GM03348 (cell line): Measurements from ENCODE around the gene CNBP.
A peak's percentile ranks its signal among the peaks of the same experiment; 100 is the strongest.

Experiments
- DNase-seq: peaks from one replicate; pipeline ENCODE4 v3.0.0; 2012; ENCODE audit warnings: low spot score

The CNBP gene

DNA sequence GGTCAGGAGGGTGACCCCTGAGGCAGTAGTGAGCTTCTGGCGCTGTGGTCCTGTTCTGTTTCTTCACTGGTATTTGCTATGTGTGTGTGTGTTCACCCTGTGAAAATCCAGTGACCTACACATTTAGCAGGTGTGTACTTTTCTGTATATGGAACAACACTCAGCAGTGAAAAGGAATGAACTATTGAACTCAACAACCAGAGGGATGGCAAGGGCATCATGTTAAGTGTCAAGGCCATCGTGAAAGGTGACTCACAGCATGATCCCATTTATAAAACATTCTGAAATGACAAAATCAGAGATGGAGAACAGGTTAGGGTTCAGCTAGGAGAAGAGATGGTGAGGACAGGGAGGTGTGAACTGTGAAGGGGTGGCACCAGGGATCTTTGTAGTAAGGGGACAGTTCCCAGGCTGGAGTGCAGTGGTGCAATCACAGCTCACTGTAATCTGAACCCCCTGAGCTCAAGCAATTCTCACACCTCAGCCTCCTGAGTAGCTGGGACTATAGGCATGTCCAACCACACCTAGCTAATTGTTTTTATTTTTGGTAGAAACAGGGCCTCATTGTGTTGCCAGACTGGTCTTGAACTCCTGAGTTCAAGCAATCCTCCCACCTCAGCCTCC lies 52.1 kb downstream of the CNBP start:
- DNase-seq = no peak

- DNase-seq = no peak
These were observed 53.3 kb downstream of the CNBP start for GRCh38 chr3:129130291-129130813.

DNA sequence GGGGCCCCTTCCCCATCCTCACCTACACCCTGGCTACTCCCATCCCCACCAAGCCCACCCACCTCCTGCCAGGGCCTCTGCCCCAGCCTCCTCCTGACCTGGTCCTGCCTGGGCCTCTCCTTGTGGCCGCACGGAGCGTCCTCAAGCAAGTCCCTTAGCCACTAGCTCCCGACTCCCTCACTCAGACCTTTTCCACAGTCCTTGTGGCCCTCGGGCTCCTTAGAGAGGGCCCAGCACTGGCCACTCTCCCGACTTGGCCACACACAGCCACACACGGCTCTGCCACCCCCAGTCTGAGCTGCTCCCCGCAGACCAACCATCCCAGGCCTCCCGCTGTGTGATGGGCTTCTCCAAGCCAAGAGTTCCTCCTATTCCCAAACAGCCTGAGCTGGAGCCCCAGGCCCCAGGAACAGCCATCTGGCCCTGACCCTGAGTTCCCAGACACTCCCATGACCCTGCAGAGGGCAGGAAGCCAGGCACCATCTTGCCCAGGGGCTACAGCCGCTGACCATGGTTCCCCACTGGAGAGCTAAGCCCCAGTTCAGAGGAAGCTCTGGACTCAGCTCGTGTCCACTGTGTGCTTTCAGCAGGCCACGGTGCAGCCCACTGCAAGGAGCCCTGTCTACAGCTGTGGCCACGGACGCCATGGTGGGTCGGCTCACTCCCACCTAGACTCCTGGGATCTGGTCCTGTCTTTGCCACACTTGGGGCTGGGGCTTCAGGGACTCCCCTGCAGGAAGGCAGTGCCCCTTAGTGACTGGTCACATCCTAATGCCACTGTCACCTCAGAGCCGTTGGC lies 55.1 kb downstream of the CNBP start:
- DNase-seq = no peak

GRCh38 chr3:129126726-129127280 lies 56.9 kb downstream of the CNBP start:
- no peak for DNase-seq

DNA sequence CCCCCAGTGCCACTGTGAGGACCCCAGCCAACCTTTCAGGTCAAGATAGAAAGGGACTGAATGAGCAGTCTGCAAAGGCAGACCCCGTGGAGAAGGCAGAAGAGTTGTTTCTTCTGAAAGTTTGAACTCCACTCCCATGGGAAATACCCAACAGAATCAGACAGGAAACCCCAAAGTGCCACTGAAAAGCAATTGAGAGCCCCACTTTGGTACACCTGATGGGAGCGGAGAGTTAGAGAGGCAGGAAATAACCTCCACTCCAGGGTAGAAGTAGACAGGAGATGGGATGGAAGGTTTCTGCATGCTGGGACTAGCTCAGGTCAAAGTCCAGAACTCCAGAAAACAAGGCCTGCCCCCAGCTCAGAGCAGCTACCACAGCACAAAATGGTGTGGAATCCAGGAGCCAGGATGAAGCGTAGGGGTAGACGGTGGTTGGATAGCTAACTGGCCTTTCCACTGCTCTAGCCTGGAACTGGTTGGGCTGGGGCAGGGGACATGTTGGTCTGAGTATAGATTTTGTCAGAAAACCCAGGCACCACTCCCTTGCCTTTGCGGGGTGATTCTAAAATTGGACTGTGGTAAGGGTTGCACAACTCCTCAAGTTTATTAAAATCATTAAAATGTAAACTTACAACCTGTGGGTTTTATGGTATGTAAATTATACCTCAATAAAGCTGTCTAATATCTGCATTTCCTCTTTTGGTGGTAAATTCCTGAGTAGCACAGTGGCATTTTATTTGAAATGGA lies 60.2 kb downstream of the CNBP start:
- peak; percentile 44 for DNase-seq

DNA sequence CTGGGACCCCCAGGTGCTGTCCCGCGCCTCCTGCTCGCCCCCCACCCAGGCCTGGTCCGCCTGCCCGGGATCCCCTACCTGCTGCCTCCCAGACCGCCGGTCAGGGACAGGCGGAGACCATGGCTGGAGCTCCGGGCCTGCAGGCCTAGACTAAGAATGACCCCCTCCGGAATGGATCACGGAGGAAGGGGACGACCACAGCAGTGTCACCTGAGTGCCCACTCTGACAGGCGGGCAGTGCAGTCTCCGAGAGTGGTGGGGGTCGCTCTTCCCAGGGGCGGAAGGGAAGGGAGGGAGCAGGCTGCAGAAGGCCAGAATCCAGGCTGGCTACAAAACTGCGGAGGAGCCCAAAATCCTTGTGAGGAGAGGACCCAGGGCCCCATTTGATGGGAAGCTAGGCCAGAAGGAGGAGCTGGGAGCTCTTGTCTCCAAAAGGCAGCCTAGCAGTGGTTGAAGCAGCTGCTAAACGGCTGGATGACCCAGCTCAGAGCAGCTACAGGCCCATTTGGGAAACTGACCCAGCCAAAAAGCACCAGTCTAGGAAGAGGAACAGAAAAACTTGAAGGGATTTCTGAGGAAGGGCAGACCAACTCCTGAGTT lies 61.2 kb downstream of the CNBP start:
- peak; percentile 33 for DNase-seq

GRCh38 chr3:129121792-129122411 lies 61.8 kb downstream of the CNBP start, which contains the start of gene RAB43:
RAB43 (minus strand) TSS chr3:129121804; CDS start chr3:129121489, 315 bp downstream.
- DNase-seq = peak; percentile 97

GRCh38 chr3:129121016-129121791 lies 62.5 kb downstream of the CNBP start:
- DNase-seq = no peak

DNA sequence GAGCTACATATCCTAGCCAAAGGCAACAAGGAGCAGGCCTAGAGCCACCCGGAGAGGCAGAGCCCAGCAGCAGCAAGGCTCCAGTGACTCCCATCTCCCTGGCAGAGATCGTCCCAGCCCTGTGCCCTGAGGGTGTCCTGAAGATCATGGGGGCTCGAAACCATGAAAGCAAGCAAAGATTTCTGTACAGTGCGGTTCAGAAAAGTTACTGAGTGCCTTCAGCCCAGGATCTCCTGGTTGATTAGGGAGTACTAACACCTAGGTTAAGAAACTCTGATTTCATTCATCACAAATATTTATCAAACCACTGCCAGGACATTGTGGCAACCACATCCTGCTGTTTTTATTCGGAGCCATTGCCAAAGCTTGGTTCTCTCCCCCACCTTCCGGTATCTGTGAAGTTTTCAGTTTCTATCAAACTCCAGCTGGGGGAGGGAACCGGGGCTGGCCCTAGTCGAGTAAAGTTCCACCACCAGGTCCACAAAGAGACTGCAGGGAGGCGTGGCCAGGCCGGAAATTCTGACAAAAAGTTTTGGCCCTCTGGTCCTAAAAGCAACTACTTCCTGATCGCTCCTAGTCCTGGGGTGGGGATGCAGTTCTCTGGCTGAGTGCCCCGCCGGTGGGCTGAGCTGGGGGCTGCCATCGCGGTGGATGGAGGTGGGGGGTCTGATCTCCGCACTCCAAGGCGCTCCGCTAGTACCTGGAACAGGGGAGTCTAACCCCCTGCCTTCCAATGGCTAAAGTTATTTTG lies 63.3 kb downstream of the CNBP start:
- peak; percentile 94 for DNase-seq

DNA sequence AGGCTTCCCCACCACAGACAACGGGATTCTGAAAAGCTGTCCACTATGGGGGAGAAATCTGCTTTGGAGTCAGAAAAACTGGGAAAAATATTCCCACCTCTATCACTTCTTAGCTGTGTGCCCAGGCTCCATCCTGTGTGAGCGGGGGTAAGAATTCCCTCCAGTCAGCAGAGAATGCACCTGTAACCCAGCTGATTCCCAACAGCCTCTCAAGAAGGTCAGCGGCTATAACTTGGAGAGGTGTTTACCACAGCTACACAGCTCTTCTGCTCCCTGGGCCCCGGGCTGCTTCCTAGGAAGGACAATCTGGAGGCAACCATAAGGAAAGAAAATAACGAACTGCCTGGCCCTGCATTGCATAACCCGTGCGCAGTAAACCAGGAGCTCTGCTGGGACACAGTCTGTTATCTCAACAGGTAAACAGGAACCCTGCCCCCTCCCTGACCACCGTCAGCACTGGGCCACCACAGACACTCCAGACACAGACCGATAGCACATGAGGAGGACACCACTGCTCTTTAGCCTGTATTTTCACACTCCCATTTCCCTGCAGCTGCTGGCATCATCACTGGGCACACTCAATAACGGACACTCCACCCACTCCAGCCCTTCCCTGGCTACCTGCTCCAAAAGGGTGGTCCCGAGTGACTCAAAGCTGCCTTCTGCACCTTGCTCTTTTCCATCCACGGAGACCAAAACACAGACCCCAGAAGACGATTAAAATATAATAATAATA lies 64.2 kb downstream of the CNBP start:
- DNase-seq = no peak

- no peak for DNase-seq
These were observed 65.0 kb downstream of the CNBP start for GRCh38 chr3:129118745-129119144.
